Activated T-cell treated with anti-CD3 and anti-CD28 coated beads, Interleukin-2, amount 50 U/mL, for 72 hours (primary cell): Measurements from ENCODE around the gene MB21D2. TPM values are rescaled to one million over a fixed set of nuclear protein-coding genes. Genes with fewer than 3 reads are reported as not detected.
A peak's percentile ranks its signal among the peaks of the same experiment; 100 is the strongest.

Experiments used
- ATAC-seq, 2 donors: fragments of 150-1000 bp; cut with Tn5 transposase; replicated peaks in 1 of 2; 2 replicates each; pipeline ENCODE4 v1.10.0; 2021; ENCODE audit warnings: moderate library complexity in 2 of 2, mild to moderate bottlenecking in 1 of 2
- DNase-seq, 2 donors: peaks; one replicate each; pipeline ENCODE4 v3.0.0; 2021 to 2022; ENCODE audit warnings: mixed read lengths in 1 of 2
- H3K27ac Mint-ChIP-seq: one replicate; pipeline ENCODE4 v1.8.0; 2022; ENCODE audit warnings: mild to moderate bottlenecking, moderate library complexity, mixed read lengths
- H3K27me3 Mint-ChIP-seq: one replicate; pipeline ENCODE4 v1.8.0; 2022; ENCODE audit warnings: low read depth, mixed read lengths
- H3K36me3 Mint-ChIP-seq, 2 donors: one replicate each; pipeline ENCODE4 v1.8.0; 2022; ENCODE audit warnings: mixed read lengths in 2 of 2, mild to moderate bottlenecking in 1 of 2; ENCODE audit not compliant: insufficient read depth in 2 of 2
- H3K4me1 Mint-ChIP-seq: one replicate; pipeline ENCODE4 v1.8.0; 2022; ENCODE audit warnings: low read depth, mixed read lengths
- H3K4me3 Mint-ChIP-seq, 2 donors: one replicate each; pipeline ENCODE4 v1.8.0; 2022; ENCODE audit warnings: mild to moderate bottlenecking in 2 of 2, mixed read lengths in 2 of 2, moderate library complexity in 2 of 2
- H3K9me3 Mint-ChIP-seq, 2 donors: one replicate each; pipeline ENCODE4 v1.8.0; 2022; ENCODE audit warnings: mixed read lengths in 2 of 2
- total RNA-seq, 2 donors: library from RNA; stranded (reverse); gene quantifications; one replicate each; pipeline ENCODE4 v1.2.3, GENCODE V29; 2022

MB21D2 gene
- total RNA-seq, 2 donors from 2014 or later: 10.5 to 26.9 TPM

GRCh38 chr3:192933779-192934460 lies 16.3 kb upstream of the MB21D2 start:
- Mint-ChIP-seq H3K4me3 (peak overlapping the region in 1 of 2 donors; percentile 38), H3K36me3 (peaks cover 0 to 1% of the 10 kb centered on the region in 2 donors), H3K4me1 (no peaks in the 10 kb centered on the region), H3K9me3 (no peaks in the 10 kb centered on the region), H3K27me3 (no peaks in the 10 kb centered on the region), H3K27ac (peak overlapping the region; percentile 83)
- peak; percentile 74 to 89 for ATAC-seq
- DNase-seq: peak in 1 of 2 donors; percentile 22

DNA sequence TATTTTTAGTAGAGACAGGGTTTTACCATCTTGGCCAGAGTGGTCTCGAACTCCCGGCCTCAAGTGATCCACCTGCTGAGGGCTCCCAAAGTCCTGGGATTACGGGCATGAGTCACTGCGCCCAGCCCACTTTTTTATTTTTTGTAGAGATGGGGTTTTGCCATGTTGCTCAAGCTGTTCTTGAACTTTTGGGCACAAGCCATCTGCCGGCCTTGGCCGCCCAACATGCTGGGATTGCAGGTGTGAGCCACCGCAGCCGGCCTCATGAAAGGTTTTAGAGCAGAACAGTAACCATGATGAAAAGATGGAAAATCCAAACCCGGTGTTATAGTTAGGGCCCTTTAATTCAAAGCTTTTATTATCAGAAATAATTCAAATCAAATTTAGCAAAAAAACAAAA lies 15.6 kb upstream of the MB21D2 start:
- Mint-ChIP-seq H3K4me1 (no peaks in the 10 kb centered on the region), H3K27me3 (no peaks in the 10 kb centered on the region), H3K27ac (no peak overlapping the region), H3K9me3 (no peaks in the 10 kb centered on the region), H3K36me3 (peaks cover 0 to 1% of the 10 kb centered on the region in 2 donors), H3K4me3 (no peak overlapping the region)
- DNase-seq (no peak), ATAC-seq (no peak)

GRCh38 chr3:192931825-192932224 lies 14.2 kb upstream of the MB21D2 start:
- no peaks in the 10 kb centered on the region for H3K4me1 Mint-ChIP-seq
- no peaks in the 10 kb centered on the region for H3K36me3 Mint-ChIP-seq
- no peak overlapping the region for H3K4me3 Mint-ChIP-seq
- no peak for DNase-seq
- ATAC-seq: no peak
- H3K27ac Mint-ChIP-seq: no peak overlapping the region
- H3K27me3 Mint-ChIP-seq: no peaks in the 10 kb centered on the region
- H3K9me3 Mint-ChIP-seq: no peaks in the 10 kb centered on the region

DNA sequence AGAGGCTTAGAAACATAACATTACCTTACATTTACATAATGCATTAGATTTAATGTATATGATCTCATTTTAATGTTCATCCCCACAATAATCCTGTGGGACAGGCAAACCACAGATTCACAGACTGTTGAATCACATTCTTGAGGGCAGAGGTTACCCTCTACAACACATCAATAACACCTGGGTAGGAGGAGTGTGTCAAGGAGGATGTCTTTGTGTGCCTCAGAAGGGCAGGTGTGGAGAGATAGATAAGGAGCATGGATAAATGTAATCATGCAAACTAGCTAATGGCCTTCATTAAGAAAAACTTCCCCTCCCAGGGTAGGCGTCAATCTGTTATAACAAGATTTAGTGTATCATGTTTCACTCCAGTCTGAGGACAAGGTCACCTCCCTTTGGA lies 12.9 kb upstream of the MB21D2 start:
- Mint-ChIP-seq H3K4me3 (no peak overlapping the region), H3K9me3 (no peaks in the 10 kb centered on the region), H3K27me3 (no peaks in the 10 kb centered on the region)

DNA sequence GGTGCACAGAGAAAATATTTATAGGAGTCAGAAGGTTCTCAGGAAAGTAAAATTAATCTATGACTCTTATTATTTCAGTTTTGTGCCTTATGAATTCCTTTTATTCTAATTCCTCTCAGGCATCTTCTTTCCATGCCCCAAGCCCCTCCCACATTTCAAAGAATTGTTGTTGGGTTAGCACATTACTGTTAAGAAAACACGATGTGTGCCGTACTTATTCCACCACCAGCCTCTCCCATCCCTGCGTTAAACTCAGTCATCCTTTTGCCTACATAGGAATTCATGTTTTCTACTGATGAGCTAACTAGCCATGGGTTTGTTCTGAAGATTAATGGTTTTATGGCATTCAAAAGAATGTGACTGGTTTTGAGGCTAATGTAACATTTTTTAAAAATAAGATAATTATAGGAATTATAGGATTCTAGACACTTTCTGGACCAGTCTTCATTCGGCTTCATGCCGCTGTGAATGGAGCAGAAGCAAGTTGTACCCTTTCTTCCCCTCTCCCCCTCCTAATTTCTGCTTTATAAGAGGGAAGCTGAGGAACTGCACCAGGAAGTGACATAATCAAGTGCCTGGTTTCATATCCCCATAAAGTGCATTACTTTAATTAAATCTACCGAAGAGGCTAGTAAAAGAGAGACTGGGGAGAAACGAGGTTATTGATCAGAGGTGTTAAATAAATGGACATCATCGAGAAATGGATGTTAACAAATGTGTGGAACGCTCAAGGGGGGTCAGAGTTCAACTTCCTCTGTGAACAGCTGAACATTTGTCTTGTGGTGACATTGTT lies 12.3 kb upstream of the MB21D2 start:
- no peaks in the 10 kb centered on the region for H3K27me3 Mint-ChIP-seq
- DNase-seq (no peak), ATAC-seq (no peak)
- no peaks in the 10 kb centered on the region for H3K9me3 Mint-ChIP-seq
- no peak overlapping the region for H3K4me3 Mint-ChIP-seq
- no peaks in the 10 kb centered on the region for H3K36me3 Mint-ChIP-seq
- H3K27ac Mint-ChIP-seq: no peak overlapping the region
- H3K4me1 Mint-ChIP-seq: no peaks in the 10 kb centered on the region

More for the DNA sequence above, 12.9 kb upstream of the MB21D2 start:
- Mint-ChIP-seq H3K4me1 (no peaks in the 10 kb centered on the region), H3K36me3 (no peaks in the 10 kb centered on the region), H3K27ac (no peak overlapping the region)
- ATAC-seq: no peak
- DNase-seq: no peak

DNA sequence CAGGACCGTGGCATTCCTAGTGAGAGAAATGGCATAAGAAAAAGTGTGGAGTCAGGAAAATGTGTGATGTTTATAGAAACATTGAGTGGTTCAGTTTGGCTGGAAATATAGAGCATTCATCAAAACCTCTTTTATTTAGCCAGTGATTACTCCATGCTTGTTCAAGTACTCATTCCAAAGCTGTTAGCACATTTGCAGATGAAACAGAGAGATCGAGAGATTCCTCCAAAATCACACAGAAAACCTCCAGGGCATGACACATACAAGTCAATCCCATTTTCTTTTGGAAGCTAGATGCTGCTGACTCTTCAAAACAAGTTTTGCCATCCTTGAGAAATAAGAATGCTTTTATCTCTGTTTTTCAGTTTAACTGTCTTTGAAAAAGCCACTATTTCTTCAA lies 11.5 kb upstream of the MB21D2 start:
- no peaks in the 10 kb centered on the region for H3K4me1 Mint-ChIP-seq
- H3K9me3 Mint-ChIP-seq: no peaks in the 10 kb centered on the region
- no peak for ATAC-seq
- H3K4me3 Mint-ChIP-seq: no peak overlapping the region
- no peaks in the 10 kb centered on the region for H3K27me3 Mint-ChIP-seq
- DNase-seq: no peak
- H3K27ac Mint-ChIP-seq: no peak overlapping the region
- no peaks in the 10 kb centered on the region for H3K36me3 Mint-ChIP-seq

DNA sequence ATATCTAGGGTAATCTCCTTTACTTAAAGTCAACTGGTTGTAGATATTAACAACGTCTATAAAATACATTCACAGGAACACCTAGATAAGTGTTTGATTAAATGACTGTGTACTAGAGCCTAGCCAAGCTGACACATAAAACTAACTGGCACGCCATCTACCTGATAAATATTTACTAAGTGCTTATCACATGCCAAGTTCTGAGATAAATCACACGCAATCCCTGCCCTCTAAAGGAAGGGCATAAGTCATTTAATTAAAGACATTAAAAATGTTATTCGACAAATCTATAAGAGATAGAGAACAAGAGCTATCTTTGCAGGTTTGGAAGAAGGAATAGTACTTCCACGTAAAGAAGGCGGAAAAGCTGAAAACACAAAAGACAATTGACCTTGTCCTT lies 11.1 kb upstream of the MB21D2 start:
- H3K27me3 Mint-ChIP-seq: peaks cover 4% of the 10 kb centered on the region
- H3K4me3 Mint-ChIP-seq: no peak overlapping the region
- H3K9me3 Mint-ChIP-seq: no peaks in the 10 kb centered on the region
- no peak for DNase-seq
- H3K4me1 Mint-ChIP-seq: no peaks in the 10 kb centered on the region
- H3K36me3 Mint-ChIP-seq: no peaks in the 10 kb centered on the region
- no peak for ATAC-seq
- H3K27ac Mint-ChIP-seq: no peak overlapping the region

- DNase-seq (no peak), ATAC-seq (no peak)
- Mint-ChIP-seq H3K9me3 (no peaks in the 10 kb centered on the region), H3K27ac (no peak overlapping the region), H3K4me3 (no peak overlapping the region), H3K36me3 (no peaks in the 10 kb centered on the region), H3K4me1 (no peaks in the 10 kb centered on the region), H3K27me3 (peaks cover 11% of the 10 kb centered on the region)
Measured at GRCh38 chr3:192928016-192928415, 10.4 kb upstream of the MB21D2 start.

GRCh38 chr3:192927016-192927415 lies 9.4 kb upstream of the MB21D2 start:
- H3K36me3 Mint-ChIP-seq: no peaks in the 10 kb centered on the region
- no peak overlapping the region for H3K27ac Mint-ChIP-seq
- H3K9me3 Mint-ChIP-seq: no peaks in the 10 kb centered on the region

GRCh38 chr3:192923731-192924130 lies 6.1 kb upstream of the MB21D2 start:
- H3K4me3 Mint-ChIP-seq: no peak overlapping the region

More at GRCh38 chr3:192927016-192927415, 9.4 kb upstream of the MB21D2 start:
- H3K4me3 Mint-ChIP-seq: no peak overlapping the region
- H3K27me3 Mint-ChIP-seq: peaks cover 13% of the 10 kb centered on the region
- DNase-seq: no peak
- H3K4me1 Mint-ChIP-seq: no peaks in the 10 kb centered on the region
- ATAC-seq: no peak

GRCh38 chr3:192921793-192922192 lies 4.1 kb upstream of the MB21D2 start:
- peaks cover 63% of the 10 kb centered on the region for H3K27me3 Mint-ChIP-seq
- H3K36me3 Mint-ChIP-seq: peaks cover 4 to 7% of the 10 kb centered on the region in 2 donors
- H3K9me3 Mint-ChIP-seq: no peaks in the 10 kb centered on the region
- H3K27ac Mint-ChIP-seq: no peak overlapping the region
- peaks cover 9% of the 10 kb centered on the region for H3K4me1 Mint-ChIP-seq
- DNase-seq (no peak), ATAC-seq (no peak)
- no peak overlapping the region for H3K4me3 Mint-ChIP-seq

More at GRCh38 chr3:192923731-192924130, 6.1 kb upstream of the MB21D2 start:
- Mint-ChIP-seq H3K9me3 (no peaks in the 10 kb centered on the region), H3K4me1 (no peaks in the 10 kb centered on the region), H3K27me3 (peaks cover 45% of the 10 kb centered on the region), H3K27ac (no peak overlapping the region), H3K36me3 (no peaks in the 10 kb centered on the region)
- no peak for DNase-seq
- no peak for ATAC-seq

DNA sequence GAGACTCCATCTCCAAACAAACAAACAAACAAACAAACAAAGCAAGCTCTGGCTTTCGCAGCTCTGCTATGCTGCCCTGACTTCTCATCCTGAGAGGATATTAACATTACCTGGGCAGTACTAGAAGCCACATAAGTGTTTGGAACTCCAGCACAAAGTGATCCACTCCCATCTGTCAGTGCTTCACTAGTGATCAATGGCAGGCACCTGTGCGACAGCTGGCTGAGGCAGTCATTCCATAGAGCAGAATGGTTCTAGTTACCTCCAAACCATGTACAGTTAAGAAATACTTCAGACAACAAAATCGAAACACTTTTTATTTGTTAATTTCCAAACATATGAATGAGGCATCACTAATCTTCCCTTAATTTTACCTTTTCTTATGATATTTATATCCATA lies 2.8 kb upstream of the MB21D2 start:
- DNase-seq (no peak), ATAC-seq (no peak)
- peaks cover 73% of the 10 kb centered on the region for H3K27me3 Mint-ChIP-seq
- H3K9me3 Mint-ChIP-seq: no peaks in the 10 kb centered on the region
- no peak overlapping the region for H3K4me3 Mint-ChIP-seq
- H3K27ac Mint-ChIP-seq: no peak overlapping the region
- H3K4me1 Mint-ChIP-seq: peaks cover 17% of the 10 kb centered on the region
- peaks cover 6 to 9% of the 10 kb centered on the region in 2 donors for H3K36me3 Mint-ChIP-seq

- no peak for DNase-seq
- H3K9me3 Mint-ChIP-seq: no peaks in the 10 kb centered on the region
- H3K27ac Mint-ChIP-seq: no peak overlapping the region
- peaks cover 78% of the 10 kb centered on the region for H3K27me3 Mint-ChIP-seq
- H3K4me1 Mint-ChIP-seq: peaks cover 22% of the 10 kb centered on the region
- no peak overlapping the region for H3K4me3 Mint-ChIP-seq
- no peak for ATAC-seq
- peaks cover 6 to 9% of the 10 kb centered on the region in 2 donors for H3K36me3 Mint-ChIP-seq
Measured at GRCh38 chr3:192919901-192920300, 2.2 kb upstream of the MB21D2 start.
